Activated CD8-positive, alpha-beta memory T cell treated with anti-CD3 and anti-CD28 coated beads, Interleukin-2, amount 50 U/mL, for 24 hours (primary cell): ENCODE results near the gene C6orf47.
"Not testable (repeated sequence)": the region's sequence is repeated elsewhere in the genome, so short reads cannot be mapped to it uniquely, and the experiment has no call there.

Experiments
- DNase-seq: peaks from one replicate; pipeline ENCODE4 v3.0.0-alpha.2; 2020; ENCODE audit errors: extremely low read depth

C6orf47 gene, protein sequence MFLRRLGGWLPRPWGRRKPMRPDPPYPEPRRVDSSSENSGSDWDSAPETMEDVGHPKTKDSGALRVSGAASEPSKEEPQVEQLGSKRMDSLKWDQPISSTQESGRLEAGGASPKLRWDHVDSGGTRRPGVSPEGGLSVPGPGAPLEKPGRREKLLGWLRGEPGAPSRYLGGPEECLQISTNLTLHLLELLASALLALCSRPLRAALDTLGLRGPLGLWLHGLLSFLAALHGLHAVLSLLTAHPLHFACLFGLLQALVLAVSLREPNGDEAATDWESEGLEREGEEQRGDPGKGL

DNA sequence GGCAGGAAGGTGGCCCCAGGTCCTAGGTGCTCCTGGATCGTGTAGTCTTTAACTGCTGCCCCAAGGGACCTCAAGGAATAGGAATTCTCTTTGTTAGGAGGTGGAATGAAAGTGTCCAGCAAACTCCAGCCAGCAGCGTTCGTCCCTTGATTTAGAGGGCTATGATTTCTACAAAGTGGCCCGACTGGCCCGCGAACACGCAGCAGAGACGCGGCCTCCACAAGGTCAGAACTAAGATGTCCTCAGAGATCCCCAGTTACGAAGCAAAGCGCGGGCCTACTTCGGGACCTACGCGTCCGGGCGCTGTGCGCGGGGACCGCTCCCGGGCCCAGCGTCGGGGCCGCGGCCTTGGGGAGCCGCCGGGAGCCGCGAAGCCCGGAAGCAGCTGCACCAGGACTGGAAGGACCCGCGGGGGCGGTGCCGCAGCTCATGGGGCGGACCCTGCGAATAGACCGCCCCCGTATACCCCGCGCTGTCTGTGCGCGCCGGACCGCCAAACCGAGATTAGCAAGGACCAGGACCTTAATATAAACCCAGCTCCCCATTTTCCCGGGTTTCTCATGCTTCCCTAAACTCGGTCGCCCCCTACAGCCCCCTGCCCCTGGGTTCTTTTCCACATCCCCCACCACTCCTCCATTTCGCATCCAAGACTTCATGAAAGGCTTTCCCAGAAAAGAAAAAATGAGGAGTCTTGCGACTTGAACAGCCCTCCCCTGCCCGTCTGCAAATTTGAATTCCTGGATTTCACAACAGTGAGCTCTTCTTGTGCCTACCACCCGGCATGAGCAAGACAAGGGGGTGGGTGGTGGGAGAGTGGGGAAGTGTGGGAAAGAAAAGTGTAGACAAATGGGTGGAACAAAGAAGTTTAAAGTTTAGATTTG is at the start of gene C6orf47:
Gene C6orf47 (minus strand): TSS at position 398 of the 881 bp plus-strand sequence. CDS start 831 bp downstream, outside the sequence.
- DNase-seq, result no peak

DNA sequence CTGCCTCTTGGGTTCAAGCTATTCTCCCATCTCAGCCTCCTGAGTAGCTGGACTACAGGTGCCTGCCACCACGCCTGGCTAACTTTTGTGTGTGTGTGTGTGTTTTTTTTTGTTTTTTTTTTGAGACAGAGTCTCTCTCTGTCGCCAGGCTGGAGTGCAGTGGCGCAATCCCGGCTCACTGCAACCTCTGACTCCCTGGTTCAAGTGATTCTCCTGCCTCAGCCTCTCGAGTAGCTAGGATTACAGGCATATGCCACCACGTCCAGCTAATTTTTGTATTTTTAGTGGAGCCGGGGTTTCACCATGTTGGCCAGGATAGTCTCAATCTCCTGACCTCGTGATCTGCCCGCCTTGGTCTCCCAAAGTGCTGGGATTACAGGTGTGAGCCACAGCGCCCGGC is 48.6 kb upstream of the C6orf47 start:
- DNase-seq, result not testable (repeated sequence)

DNA sequence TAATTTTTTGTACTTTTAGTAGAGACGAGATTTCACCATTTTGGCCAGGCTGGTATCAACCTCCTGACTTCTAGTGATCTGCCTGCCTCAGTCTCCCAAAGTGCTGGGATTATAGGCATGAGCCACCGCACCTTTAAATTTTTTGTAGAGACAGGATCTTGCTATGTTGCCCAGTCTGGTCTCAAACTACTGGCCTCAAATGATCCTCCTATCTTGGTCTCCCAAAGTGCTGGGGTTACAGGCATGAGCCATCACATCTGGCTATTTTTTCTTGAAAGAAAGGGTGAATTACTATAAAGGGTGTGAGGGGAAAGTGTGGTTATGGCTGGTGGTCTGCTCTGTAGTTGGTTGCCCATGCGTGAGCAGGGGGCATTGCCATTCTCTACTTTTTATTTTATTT is 47.6 kb upstream of the C6orf47 start:
- DNase-seq, result no peak

DNA sequence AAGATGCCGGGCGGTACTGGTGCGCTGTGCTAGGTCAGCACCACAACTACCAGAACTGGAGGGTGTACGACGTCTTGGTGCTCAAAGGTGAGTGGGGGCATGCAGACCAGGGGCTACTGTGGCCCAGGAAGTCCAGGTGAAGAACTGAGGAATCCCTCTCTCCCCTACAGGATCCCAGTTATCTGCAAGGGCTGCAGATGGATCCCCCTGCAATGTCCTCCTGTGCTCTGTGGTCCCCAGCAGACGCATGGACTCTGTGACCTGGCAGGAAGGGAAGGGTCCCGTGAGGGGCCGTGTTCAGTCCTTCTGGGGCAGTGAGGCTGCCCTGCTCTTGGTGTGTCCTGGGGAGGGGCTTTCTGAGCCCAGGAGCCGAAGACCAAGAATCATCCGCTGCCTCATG is 47.1 kb upstream of the C6orf47 start:
- DNase-seq, result no peak

DNA sequence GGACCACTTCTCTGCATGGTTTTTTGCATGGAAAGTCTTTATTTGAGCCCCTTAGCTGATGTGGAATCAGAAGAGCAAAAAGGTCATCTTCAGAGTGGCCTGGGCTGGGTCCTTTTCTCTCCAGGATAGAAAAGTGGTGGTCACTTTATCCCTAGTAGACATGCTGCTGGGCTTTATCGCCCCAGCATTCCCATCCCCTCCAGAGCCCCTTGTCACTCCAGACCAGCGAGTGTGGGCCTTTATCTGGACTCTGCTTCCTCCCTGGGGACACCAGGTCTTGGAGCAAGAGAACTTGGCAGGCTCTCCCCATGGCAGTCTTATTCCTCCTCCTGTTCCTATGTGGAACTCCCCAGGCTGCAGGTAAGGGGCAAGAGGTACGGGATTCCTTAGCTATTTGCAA is 46.0 kb upstream of the C6orf47 start, which contains the start of gene LY6G6F:
Gene LY6G6F (plus strand): TSS at position 268 of the 400 bp plus-strand sequence. CDS start 41 bp downstream, at position 309.
- DNase-seq, result no peak

DNA sequence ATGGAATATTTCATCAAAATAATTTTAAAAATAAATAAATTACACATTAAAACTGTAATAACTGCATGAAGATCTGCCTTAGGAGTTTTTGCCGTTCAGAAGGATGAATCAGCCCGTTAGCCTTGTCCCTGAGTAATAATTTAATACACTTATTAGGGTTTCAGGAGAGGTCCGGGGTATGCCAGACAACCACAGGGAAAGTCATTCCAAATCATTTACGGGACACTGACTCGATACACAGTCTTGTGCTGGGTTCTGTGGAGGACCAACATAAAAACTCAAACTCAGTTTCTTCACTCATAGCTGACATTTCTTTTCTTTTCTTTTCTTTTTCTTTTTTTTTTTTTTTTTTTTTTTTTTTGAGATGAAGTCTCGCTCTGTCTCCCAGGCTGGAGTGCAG is 45.4 kb upstream of the C6orf47 start:
- DNase-seq, result no peak

DNA sequence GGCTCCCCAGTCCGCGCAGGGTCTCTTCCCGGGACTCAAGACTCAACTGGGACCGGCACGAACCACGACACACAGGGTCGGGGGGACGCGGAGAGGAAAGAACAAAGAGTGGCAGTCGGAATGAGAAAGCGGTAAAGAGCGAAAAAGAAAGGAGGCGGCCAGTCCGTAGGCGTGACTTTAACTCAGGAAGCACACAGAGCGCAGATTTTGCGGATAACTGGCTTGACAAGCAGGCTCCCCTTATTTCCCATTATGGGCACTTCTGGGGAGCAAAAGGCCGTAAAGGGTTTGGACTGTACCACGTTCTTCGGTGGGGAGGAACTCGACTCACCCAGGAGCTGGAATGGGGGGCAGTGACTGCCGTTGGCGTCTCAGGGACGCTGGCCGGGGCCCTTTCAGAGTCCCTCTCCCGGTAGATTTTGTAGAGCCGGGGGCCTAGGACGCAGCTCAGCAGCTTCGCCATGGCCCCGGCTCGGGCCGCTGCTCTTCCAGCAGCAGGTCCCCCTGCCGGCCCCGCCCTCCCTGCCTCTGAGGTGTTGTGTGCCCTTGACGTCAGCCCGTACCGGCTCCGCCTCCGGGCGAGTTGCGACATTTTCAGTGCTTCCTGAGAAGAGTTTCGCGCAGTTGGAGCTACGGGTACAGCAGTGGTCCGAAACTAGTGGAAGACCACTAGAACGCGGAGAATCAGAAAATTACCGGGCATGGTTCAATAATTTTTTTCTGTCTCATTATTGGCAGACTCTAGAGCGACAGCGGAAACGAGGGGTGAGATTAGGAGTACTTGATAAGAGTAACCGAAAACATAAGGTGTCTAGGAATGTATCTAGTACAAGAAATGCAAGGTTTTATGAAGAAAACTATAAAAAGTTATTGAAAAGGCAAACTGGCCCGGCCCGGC is 42.5 kb upstream of the C6orf47 start, which contains the start of gene ABHD16A:
Gene ABHD16A (minus strand): TSS at position 506 of the 898 bp plus-strand sequence. CDS start 43 bp downstream, at position 463.
- DNase-seq, result peak; percentile 94

DNA sequence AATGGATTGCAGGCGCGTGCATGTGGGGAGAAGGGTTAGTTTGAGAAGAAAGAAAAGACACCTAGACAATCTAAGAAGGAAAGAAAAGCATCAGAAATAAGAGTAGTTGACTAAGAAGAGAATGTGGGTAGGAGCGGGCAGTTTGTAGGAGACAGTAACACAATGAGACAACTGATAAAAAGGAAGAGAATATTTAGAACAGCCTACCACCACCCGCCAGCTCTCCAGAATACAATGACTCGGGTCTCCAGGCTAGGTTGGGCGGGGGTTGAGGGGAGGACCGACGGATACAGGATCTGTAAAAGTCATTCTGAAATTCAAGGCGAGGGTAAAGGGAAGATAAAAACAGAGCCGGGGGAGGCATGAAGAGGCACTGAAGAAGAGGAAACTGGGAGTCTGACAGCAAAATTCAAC is 41.8 kb upstream of the C6orf47 start:
- no peak for DNase-seq

DNA sequence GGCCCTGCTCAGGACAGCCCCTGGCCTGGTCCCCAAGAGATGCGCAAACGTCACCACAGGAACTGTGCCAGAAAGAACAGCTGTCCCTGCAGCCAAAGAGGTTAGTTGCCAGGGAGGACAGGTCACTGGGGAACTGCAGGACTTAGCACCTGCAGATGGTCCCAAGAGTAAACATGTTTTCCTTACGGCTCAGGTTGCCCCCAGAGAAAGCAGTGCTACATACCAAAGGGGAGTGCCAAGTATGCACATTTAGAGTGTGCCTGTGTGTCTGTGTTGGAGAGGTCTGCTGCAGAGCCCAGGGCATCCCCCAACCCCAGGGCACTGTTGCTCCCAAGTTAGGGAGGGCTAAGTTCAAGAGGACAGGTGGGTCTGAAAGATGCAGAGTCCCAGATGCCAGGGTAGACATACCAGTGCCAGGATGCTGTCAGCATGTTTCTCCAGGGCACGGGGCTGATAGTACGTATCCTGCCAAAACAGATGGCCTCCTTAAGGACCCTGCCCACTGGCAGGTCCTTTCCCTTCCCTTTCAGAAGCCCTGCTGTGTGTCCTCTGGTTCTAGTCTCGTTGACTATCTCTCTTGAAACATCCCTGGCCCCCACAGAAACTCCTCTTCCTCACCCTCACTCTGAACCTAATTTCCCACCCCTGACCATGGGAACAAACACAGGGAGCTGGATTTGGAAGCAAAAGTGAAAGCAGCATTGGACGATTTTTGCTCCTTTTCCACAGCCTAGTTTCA is 41.3 kb upstream of the C6orf47 start:
- DNase-seq, result no peak

DNA sequence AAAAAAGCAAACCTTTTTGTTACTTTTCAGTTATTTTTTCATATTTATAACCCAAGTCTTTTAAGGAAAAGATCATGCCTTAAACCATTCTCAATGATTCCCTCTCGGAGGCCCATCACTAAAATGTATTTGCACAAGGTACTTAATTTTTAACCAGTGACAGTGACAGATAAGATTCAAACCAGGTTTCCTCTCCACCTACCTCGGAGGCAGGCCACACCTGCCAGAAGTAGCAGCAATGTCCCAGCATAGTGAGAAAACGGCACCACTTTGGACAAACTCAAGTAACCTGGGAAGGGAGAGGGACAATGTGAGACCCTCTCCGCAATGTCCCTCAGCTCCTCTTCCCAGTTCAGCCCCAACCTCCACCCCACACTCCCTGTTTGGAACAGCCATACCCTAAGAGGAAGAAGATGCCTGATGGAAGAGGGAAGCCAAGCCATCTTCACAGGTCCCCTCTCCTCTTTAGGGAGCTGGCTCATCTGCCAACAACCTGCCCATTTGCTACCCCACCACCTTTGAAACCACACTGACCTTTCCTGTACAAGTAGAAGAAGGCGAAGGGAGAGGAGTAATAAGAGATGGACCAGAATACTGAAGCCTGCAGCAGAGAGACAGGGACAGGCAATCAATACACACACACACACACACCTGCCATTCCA is 40.3 kb upstream of the C6orf47 start:
- DNase-seq, result no peak

DNA sequence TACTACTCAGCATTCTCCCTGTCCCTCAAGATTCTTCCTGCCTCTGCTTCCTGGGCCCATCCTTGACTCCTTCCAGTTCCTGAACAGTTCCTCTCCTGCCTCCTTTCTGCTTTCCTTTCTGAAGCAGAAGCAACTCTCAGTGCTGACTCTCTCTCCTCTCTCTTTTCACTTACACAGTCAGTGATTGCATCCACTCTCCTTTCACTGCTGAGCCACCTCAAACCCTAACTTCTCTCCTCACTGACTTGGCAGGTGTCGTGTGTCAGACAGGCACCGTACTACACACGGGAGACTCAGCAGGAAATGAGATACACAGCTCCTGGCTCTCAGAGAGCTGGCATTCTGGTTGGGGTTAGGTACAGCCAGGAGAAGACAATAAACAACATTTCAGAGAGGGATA is 37.0 kb upstream of the C6orf47 start:
- DNase-seq, result no peak

DNA sequence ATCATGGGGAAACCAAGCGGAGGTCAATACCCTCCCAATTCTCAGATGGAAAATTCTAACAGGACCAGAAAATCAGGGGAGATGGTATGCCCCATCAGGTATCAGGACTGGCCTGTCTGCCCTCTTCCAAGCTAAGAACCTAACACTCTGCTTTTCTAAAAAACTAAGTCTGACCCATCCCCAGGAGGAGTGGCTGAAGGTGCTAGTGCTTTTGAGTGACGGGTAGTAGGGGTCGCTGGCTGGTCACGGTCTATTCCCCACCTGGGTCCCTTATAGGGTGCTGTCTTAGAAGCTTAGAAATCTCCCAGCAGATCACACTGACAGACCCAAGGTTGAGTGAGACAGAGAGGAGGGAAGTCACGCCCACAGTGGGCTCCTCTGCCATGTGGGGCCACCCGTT is 33.0 kb upstream of the C6orf47 start:
- DNase-seq, result no peak

DNA sequence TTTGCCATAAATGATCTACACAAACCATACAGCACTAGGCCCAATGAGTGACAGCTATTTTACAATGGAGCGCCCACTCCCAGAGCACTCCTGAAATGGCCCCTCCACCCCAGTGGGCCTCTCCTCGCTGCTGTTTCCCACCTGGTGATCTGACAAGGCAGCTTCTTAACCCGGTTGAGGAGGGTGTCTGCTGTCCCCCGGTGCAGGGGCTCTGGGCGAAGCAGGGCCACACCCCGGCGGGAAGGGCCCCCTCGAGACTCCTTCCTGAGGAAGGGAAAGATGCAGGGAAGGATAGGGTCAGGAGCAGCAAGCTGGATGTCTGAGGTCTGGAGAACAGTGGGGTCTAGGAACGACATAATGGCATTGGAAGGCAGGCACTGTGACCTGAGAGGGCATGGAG is 32.3 kb upstream of the C6orf47 start:
- no peak for DNase-seq

DNA sequence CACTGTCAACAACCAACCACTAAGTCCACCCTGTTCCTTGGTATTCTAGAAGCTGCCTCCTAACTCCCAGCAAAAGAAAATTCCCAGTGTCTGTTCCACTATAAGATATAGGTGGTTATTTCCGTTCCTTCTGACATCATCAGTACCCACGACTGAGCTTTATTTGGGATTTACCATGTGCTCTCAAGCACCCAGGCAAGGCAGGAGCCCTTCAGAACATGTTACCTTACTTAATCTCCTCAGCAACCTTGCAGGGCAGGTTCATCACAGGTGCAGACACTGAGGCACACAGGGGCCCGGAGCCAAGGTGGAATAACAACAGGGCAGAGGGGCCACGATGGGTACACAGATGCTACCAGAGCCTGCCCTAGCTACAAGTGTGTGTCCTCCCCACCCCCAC is 31.8 kb upstream of the C6orf47 start:
- no peak for DNase-seq

DNA sequence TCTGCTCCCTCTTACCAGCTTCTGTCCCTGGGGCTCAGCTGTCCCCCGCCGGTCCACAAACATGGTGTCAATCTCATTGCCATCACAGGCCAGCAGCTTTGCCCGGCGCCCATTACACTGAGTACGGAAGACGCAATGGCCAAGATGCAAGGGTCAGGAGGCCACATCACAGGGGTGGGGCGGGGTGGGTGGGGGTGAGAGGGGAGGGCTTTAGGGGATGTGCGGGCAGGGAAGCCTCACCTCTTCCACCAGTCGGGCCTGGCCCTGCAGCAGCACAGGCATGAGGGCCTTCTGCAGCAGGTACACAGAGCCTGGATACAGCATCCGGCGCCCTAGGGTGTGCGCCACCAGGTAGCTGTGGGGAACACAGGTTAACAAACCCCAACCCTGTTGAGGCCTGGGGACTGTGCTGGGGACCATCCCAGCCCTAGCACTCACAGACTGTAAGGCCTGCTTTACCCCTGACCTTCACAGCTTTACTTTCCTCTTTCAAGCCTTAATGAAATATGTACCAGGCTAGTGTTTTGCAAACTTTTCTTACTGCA is 31.1 kb upstream of the C6orf47 start:
- DNase-seq, result no peak

DNA sequence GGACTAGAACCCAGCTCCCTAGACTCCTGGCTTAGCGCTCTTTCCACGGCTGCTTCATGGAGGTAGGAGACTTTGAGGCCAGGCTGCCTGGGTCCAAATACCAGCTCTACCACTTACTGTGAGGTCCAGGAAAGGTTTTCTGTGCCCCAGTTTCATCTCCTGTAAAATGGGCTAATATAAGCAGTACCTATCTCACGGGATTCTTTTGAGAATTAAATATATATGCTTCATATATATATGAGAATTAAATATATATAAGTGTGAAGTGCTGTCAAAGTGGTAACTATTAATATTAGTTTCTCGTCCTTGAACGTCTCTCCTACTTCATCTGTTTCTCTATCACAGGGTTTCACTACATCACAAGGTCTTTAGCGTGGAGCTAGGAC is 30.5 kb upstream of the C6orf47 start:
- no peak for DNase-seq

DNA sequence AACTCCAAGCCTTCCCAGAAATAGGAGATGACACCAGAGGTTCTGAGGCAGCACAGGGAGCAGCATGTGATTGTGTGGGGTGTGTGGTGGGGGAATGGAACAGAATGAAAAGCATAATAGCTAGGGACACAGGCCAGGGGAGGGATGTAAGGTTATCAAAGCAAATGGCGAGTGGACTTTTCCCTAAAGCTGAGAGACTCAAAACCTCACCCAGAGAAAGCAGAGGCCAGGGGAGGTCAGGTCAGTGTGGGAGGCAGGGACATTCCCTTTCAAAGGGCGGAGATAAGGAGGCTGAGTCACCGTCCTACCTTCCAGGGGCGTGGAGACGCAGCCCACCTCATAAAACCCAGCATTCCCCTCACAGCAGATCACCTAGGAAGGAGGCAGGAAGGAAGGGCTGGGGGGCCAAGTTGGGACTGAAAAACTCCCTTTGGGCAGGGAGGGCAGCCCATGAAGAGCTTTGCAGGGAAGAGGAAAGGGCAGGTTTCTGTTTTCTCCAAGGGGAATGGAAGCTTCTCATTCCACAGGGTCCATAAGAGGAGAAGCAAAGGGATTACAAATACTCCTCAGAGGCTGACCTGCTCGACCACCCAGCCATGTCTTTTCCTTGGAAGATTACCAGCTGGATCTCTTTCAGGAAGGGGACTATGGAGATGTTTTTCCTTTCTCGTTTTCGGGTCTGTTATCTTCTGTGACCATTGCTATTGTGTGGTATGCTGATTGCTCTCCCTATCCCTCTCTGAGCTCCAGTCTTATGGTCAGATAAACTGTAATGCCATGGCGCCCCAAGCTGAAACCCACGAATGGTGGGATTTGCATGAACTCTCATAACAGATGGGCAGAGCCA is 29.9 kb upstream of the C6orf47 start:
- no peak for DNase-seq

DNA sequence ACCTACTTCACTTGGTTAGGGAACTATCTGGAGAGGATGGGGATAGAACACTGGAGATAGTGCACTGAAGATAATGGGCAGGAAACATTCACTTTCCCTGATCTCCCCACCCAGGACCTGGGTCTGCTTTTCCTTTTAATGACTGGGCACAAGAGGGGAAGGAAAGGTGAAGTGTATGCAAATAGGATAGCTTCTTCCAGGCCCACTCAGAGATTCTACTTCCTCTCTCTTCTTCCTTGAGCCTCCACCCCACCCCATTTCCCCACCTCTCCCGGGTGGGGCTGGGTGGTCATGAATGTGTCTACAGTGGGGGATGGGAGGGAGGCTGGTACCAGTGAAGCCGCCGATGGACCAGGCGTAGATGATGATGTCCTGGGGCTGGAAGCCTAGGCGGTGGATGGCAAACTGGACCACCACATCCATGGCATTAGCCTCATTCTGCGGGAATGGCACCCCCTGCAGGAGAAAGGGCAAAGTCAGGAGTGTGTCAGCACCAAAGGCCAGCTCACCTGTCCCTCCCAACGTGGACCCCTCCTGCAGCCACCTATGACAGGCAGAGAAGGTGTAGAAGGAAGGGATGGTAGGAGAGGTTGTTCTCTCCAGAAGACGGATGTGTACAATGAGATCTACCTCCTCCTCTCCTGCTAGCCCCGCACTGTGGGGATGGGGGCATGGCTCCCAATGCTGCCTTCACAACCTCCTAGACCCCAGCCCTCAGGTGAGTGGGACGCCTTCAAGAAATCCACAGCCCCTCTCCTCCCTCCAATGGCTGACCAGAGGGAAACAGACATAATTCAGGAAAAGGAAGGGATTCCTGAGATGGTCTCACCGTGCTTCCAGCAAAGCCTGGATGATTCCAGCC is 28.9 kb upstream of the C6orf47 start:
- DNase-seq, result no peak
